T47D (cell line): ENCODE measurements around the gene PEX16.

Experiments used
- DNase-seq, 2 experiments: peaks; one replicate each; pipeline versions ENCODE4 v3.0.0 to v3.0.0-alpha.2; 2011 to 2012; ENCODE audit warnings: low read depth in 1 of 2, low spot score in 1 of 2
- JUND ChIP-seq: IDR thresholded peaks from 2 replicates; pipeline ENCODE4 v1.6.1; 2012; ENCODE audit warnings: low read depth
- in situ Hi-C: cut with HindIII; loops from 2 replicates; pipeline ENCODE4 v1.10.0; 2016; ENCODE audit warnings: low sequenced_read_pairs, low pct_unique_long_range_greater_than_20kb

The PEX16 gene

DNA sequence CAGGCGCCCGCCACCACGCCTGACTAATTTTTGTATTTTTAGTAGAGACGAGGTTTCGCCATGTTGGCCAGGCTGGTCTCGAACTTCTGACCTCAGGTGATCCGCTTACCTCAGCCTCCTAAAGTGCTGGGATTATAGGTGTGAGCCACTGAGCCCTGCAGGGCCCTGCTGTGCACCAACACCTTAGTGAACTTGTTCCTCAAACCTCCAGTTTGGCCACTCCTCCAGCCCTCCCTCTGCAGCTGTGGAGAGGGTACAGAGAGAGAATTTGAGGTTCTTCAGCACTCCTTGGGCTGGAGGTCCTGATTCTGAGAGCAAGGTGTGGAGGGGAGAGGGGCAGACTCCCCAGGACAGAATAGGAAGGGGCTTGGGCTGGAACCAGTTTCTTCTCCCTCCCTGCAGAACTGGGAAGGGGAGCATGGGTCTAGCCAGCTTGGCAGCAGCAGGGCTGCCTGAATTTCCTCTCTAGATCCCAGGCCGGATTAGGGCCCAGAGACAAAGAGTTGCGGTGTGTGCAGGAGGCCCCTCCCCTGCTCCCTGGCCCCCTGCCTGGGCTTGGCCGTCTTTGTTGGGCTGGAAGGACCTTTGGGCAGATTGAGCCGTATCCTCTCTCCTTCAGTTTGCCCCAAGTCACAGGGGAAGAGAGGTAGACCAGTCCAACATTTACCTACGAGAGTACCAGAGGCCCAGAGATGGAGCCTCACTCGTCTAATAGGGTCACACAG, 2.3 kb upstream of the PEX16 start:
- DNase-seq, result peak in 1 of 2 experiments; percentile 80
- in situ Hi-C loops, result no loop called here
- TF ChIP-seq JUND, result no peak

DNA sequence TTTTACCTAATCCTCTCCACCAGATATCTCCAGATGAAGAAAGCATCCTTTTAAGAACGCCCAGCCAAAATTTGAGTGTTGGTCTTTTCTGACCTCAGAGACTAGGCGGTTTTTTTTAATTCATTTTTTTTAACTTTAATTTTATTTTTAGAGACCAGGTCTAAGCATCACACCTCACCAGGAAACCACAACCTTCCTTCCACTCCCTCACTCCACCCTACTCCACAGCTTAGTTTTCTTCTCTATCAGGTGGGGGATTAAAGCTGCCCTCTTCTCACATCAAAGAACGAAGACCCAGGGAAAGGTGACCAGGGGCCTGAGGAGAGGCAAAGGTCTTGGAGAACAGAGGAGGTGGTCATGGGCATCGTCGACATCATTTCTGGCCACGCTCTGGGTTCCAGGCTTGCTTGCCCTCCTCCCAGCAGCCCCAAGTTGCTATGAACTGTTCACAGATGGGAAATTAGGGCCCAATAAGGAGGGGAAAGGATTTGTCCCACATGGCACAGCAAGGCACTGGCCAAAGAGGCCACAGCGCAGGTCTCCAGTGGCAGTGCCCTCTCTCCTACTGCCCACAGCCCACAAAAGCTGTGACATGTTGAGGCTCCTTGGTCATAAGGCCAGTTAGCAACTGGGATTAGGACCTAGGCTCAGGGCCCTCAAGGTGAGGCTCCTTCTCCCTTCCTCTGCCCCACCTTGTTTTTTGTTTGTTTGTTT, 1.4 kb upstream of the PEX16 start:
- in situ Hi-C loops, result no loop called here
- no peak for DNase-seq
- TF ChIP-seq JUND, result no peak

DNA sequence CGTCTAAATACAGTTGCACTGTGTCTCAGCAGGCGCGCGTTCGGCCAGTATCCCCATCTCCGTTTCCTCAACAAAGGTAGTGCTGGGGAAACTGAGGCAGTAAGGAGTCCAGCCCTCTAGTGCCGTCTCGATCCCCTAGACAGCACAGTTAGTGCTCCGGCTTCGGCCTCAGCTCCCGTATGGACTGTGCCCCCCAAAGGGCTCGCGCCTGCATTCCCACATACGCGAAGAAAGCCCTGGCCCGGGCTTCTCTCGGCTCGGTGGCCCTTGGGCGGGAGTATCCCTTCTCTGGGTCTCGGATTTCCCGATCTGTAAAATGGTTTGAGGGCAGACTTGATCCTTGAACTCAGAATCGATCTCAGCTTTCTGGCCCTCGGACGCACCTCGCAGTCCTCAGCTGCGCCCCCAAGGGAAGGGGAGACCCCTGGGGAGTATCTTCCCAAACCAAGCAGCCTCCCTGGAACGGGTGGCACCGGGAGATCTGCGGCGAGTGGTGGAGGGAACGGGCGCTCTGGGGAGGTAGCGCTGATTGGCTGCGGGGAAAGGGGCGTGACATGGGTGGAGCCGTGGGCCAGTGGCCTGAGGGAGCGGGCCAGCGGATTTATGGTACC, 759 bp upstream of the PEX16 start:
- in situ Hi-C loops, result no loop called here
- TF ChIP-seq JUND, result no peak

DNA sequence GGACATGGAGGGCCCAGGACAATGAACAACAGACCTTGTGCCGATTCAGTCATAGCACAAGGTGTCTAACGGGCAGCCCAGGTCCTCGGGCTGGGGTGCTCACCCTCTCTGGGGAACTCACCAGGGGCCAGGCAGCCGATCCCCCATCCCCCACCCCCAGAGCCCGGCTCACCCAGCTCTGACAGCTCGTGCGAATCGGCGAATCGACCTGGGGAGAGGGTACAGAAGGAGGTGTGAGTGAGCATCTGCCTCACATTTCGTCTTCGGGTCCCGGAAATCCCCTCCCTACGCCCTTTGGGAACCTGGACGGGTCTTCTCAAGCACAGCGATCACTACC, 423 bp downstream of the PEX16 start:
- no peak for DNase-seq
- no peak for TF ChIP-seq JUND
- in situ Hi-C loops, result no loop called here

More for the DNA sequence above, 759 bp upstream of the PEX16 start:
- DNase-seq, result peak; percentile 87 to 91

DNA sequence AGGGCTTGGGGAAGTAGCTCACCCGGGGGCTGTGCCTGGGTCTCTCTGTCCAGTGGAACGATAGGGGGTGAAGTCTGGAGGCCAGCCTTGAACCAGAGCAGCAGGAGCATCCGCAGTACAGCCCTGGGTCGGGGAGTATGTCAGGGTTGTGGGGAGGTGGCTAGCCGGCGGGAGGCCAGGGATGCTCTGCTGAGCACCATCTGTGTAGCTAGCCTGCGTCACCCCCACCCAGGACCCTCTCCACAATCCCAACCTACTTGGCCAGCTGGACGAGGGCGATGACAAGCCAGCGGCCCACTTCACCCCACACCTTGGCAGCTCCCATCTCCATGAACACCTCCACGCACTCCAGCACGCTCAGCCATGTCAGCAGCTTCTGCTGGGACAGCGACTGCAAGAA, 2.2 kb downstream of the PEX16 start:
- in situ Hi-C loops, result no loop called here
- DNase-seq, result no peak
- TF ChIP-seq JUND, result no peak

DNA sequence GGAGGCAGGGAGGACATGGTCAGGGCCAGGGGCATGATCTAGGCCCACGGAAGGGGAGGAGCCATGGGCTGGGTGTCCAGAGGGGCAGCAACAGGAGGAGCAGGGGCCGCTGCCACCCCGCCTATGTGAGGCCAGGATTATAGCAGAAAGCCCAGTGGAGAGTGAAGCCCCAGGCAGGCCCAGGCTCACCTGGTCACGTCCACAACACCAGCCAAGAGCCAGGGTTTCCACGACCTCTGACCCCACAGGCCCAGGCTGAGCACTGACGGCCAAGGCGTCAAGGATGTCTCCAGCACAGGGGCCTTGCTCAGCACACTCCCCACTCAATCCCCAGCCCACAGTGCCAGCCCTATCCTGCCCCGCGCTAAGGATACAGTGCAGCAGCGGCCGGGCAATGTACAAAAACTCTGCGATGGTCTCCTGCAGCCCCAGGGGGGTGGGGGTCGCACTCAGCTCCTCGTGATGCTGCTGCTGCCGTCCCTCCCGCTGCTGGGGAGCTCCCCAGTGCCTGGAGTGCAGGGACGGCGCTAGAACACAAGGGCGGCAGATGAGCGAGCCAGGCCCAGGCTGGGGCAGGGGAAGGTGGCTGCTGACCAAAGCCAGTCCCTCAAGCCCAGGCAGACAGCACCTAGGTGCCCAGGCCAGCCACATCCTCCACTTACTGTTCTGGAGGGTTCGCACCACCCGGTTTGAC, 3.6 kb downstream of the PEX16 start:
- in situ Hi-C loops, result no loop called here
- no peak for DNase-seq
- TF ChIP-seq JUND, result no peak

DNA sequence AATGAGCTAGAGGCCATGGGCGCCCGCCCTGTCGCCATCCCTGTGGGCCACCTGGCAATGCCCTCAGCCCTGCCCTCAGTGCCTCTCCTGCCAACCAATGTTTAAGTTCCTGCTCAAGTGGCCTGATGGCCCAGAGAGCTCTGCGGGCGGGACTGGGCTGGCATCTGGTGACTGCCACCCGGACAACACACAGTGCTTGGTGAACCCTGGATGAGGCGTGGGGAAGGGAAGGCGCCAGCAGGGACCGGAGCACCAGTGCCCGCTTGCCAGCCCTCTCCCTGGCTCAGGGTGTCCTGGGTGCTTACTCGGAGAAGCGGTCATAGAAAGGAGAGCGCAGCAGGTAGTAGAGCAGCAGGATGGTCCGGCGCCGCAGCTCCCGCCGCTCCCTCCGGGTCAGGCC, 4.2 kb downstream of the PEX16 start:
- no peak for TF ChIP-seq JUND
- in situ Hi-C loops, result no loop called here
- DNase-seq, result no peak

DNA sequence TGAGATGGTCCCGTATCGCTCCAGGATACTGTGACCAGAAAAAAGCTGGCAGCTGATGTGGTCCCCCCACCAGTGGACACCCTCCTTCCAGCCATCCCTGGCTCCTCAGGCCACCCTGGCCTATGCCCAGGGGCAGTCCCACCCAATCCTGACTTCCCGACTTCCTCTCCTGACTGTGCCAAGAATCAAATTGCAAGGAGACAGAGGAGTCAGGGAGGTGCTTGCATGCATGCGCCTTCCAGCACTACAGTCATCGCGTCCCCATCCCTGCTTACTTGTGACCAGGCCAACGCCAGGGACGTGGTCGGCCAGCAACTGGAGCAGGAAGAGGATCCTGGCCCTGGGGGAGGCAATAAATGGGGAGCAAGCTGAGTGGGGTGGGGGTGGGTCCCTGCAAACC, 7.1 kb downstream of the PEX16 start:
- TF ChIP-seq JUND, result no peak
- DNase-seq, result no peak
- in situ Hi-C loops, result no loop called here

DNA sequence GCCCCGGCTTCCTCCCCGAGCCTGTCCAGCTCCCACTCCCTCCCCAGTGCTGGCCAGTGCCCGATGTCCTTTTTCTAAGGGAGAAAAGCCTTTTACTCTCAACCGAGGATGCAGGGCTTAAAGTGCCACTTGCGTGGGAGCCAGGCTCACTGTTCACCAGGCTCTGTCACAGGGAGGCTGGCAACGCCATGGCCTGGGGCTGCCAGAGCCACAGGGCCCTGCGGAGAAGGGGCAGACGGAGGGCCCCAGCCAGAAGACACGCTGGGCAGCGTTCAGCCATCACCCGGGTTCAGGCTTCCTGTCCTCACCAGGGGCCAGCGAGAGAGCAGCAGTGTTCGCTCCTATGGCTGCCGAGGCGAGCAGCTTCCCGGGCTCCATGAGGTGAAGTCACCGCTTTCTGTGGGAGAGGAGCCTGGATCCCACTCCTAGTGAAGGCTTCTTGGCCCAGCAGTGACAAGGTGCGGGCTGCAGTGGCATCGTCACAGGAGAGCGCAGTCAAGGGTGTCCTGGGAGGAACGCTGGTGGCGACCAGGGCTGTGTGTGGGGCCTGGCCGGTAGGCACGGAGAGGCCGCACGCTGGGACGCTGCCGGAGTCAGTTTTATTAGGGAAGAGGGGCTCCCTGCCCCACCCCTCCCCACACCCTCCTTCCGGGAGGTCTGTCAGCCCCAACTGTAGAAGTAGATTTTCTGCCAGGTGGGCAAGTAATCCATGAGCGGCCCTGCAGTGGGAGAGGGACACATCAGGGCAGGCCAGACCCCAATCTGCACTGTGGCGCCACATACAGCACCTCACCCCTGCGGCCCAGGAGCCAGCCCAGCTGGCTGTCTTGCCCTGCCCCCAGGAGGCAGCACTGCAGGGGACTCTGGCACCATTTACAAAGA, 7.8 kb downstream of the PEX16 start:
- DNase-seq, result no peak
- in situ Hi-C loops, result no loop called here
- TF ChIP-seq JUND, result no peak

DNA sequence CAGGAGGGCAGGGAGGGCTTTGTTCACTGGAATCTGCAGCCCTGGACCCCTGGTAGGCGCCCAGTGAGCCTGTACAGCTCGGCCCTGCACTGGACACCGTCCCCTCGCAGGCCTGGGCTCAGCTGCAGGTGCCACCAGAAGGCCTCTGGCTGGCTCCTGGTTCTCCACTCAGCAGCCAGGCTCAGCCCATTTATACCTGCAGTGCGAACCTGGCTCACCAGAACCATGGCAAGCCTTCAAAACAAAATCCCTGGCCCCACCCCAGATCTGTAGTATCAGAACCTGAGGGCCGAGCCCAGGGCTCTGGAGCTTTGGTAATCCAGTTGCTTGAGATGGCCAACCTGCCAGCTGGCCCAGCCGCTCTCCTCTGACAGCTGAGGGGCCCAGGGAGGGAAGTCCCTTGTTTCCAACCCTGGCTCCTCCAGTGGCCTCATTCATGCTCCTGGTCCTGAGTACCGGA, 9.7 kb downstream of the PEX16 start:
- DNase-seq, result no peak
- TF ChIP-seq JUND, result no peak
- in situ Hi-C loops, result no loop called here

DNA sequence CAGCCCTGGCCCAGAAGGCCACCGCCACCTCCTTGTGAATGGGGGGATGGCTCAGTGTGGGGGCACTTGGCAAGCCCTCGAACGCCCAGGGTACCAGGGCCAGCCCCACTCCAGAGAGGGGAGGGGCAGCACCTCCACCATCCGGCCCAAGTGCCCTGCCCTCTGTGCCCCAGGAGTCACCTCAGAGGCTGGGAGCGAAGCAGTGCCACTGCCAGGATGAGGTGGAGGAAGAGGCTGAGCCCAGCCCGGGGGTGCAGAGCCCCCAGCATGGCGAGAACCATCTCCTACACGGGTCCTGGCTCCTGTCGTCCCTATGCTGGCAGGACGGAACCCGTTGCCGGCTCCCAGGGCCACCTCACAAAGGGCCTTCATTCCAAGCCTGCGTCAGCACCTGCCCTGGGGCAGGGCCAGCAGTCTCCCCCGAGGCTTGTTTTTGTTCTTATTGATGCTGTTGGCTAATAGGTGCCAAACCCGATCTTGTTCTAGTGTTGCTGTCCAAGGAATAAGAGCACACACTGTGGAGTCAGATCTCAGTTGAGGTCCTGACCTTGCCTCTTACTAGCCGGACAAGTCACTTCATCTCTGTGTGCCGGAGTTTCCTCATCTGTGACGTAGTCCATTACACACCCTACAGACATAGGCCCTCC, 10.6 kb downstream of the PEX16 start, which contains the start of gene FREY1:
Gene FREY1 (minus strand): TSS at position 307 of the 647 bp plus-strand sequence. CDS start 26 bp downstream, at position 281.
- in situ Hi-C loops, result no loop called here
- no peak for DNase-seq

More for the DNA sequence above, 10.6 kb downstream of the PEX16 start, which contains the start of gene FREY1:
- no peak for TF ChIP-seq JUND
